HepG2 (cell line): ENCODE data around the gene RXRG.

ENCODE experiments used
- POLR2A ChIP-seq, 2 experiments: IDR thresholded peaks; 2 replicates each; pipeline ENCODE4 v1.6.1; 2011; ENCODE audit warnings: low read depth in 2 of 2, low read length in 2 of 2, mild to moderate bottlenecking in 1 of 2, moderate library complexity in 1 of 2; ENCODE audit not compliant: insufficient read depth in 1 of 2
- POLR2AphosphoS5 ChIP-seq: IDR thresholded peaks from 2 replicates; pipeline ENCODE4 v1.6.1; 2012; ENCODE audit warnings: low read depth, low read length
- TSC22D2 ChIP-seq: sonication (generic); formaldehyde crosslinking; IDR thresholded peaks from 2 replicates; pipeline ENCODE4 v1.5.1; 2020; ENCODE audit warnings: missing genetic modification reagents, mild to moderate bottlenecking, borderline replicate concordance
- ZNF749 ChIP-seq: sonication (generic); formaldehyde crosslinking; IDR thresholded peaks from 2 replicates; pipeline ENCODE4 v1.8.0; 2022; ENCODE audit warnings: mild to moderate bottlenecking, missing genetic modification reagents, moderate library complexity, borderline replicate concordance
- ZNF850 ChIP-seq: sonication (generic); formaldehyde crosslinking; conservative IDR thresholded peaks from 2 replicates; pipeline ENCODE4 v1.9.0; 2021; ENCODE audit warnings: mild to moderate bottlenecking, missing genetic modification reagents
- ZZZ3 ChIP-seq: sonication (generic); formaldehyde crosslinking; IDR thresholded peaks from 2 replicates; pipeline ENCODE4 v1.4.0; 2020; ENCODE audit warnings: missing genetic modification reagents, mild to moderate bottlenecking, borderline replicate concordance

- TF ChIP-seq TSC22D2 (CRISPR knock-in tag) (no peak), POLR2AphosphoS5 (no peak), POLR2A (IDR thresholded peaks at IDR 0.05; ENCODE audit: insufficient read depth in 1 of 2, low read depth in 2 of 2, low read length in 2 of 2) (no peak), ZZZ3 (CRISPR knock-in tag) (no peak), ZNF850 (no peak), ZNF749 (no peak)
Observed at GRCh38 chr1:165425621-165426020, 19.3 kb downstream of the RXRG start.
